PC-9 (cell line): ENCODE data around the gene AMELX. TPM values are rescaled to one million over a fixed set of nuclear protein-coding genes. Genes with fewer than 3 reads are reported as not detected.

ENCODE experiments used
- Bru-seq: library from RNA; stranded (reverse); fragments of 400-500 nt; gene quantifications from one replicate; lab custom pipeline; 2021; lab: Mats Ljungman, UMichigan
- BruChase-seq, 2 experiments: library from RNA; stranded (reverse); fragments of 400-500 nt; gene quantifications; one replicate each; lab custom pipeline; 2021; lab: Mats Ljungman, UMichigan
- BruUV-seq: library from RNA; stranded (reverse); fragments of 400-500 nt; replicated peaks from 2 replicates; lab custom pipeline; 2021; lab: Mats Ljungman, UMichigan
- CTCF ChIA-PET: fragments of 300-600 bp; sonication (Branson Sonifier 250); formaldehyde crosslinking; loops from one replicate; lab custom pipeline; 2022; ENCODE audit warnings: antibody characterized with exemption; lab: Charles Lee
- POLR2A ChIA-PET: fragments of 300-600 bp; sonication (Branson Sonifier 250); formaldehyde crosslinking; loops from one replicate; lab custom pipeline; 2022; ENCODE audit warnings: antibody characterized with exemption; ENCODE audit not compliant: unreplicated experiment; lab: Charles Lee
- DNase-seq, 2 experiments: peaks; one replicate each; pipeline versions ENCODE4 v3.0.0 to v3.0.0-alpha.2; 2015 to 2022; ENCODE audit warnings: mixed read lengths in 1 of 2
- H2AFZ ChIP-seq: fragments of 200-600 bp; sonication (generic); 2 replicates; pipeline ENCODE4 v1.8.1; 2017; ENCODE audit warnings: antibody characterized with exemption
- H3F3A ChIP-seq: fragments of 200-600 bp; sonication (generic); 2 replicates; pipeline ENCODE4 v1.8.1; 2017; ENCODE audit warnings: antibody characterized with exemption, mild to moderate bottlenecking, low read depth; ENCODE audit not compliant: insufficient read depth
- H3K27ac ChIP-seq: fragments of 200-600 bp; sonication (generic); 2 replicates; pipeline ENCODE4 v1.6.1; 2016; ENCODE audit warnings: mixed run types
- H3K27me3 ChIP-seq: fragments of 200-600 bp; sonication (generic); 2 replicates; pipeline ENCODE4 v1.6.1; 2016; ENCODE audit warnings: low read depth, mixed run types; ENCODE audit not compliant: insufficient read depth
- H3K36me3 ChIP-seq: fragments of 200-600 bp; sonication (generic); 2 replicates; pipeline ENCODE4 v1.6.1; 2016; ENCODE audit warnings: low read depth, mixed run types
- H3K4me1 ChIP-seq: fragments of 200-600 bp; sonication (generic); replicated peaks from 2 replicates; pipeline ENCODE4 v1.6.1; 2016; ENCODE audit warnings: mixed run types; ENCODE audit not compliant: insufficient read depth
- H3K4me2 ChIP-seq: fragments of 200-600 bp; sonication (generic); 2 replicates; pipeline ENCODE4 v1.6.1; 2017; ENCODE audit warnings: mixed run types
- H3K4me3 ChIP-seq: fragments of 200-600 bp; sonication (generic); 2 replicates; pipeline ENCODE4 v1.6.1; 2016; ENCODE audit warnings: mixed run types
- H3K79me2 ChIP-seq: fragments of 200-600 bp; sonication (generic); 2 replicates; pipeline ENCODE4 v1.6.1; 2017; ENCODE audit warnings: low read depth, mixed run types
- H3K9me2 ChIP-seq: fragments of 200-600 bp; sonication (generic); 2 replicates; pipeline ENCODE4 v1.8.1; 2017; ENCODE audit warnings: mild to moderate bottlenecking; ENCODE audit not compliant: insufficient read depth
- H3K9me3 ChIP-seq: fragments of 200-600 bp; sonication (generic); 2 replicates; pipeline ENCODE4 v1.8.1; 2016; ENCODE audit warnings: low read depth; ENCODE audit not compliant: insufficient read depth
- H4K20me1 ChIP-seq: fragments of 200-600 bp; sonication (generic); 2 replicates; pipeline ENCODE4 v1.8.1; 2017; ENCODE audit not compliant: insufficient read depth
- EZH2 ChIP-seq: fragments of 200-600 bp; sonication (generic); IDR thresholded peaks from 2 replicates; pipeline ENCODE4 v1.8.0; 2017; ENCODE audit warnings: antibody characterized with exemption, low read depth
- intact Hi-C: fragments of 100-400 bp; cut with micrococcal nuclease; formaldehyde crosslinking; loops from one replicate; pipeline ENCODE4 v1.10.0; 2022; ENCODE audit not compliant: unreplicated experiment
- long read RNA-seq: library from polyadenylated mRNA; stranded (forward); transcript quantifications from one replicate; pipeline ENCODE4 v2.0.0, GENCODE V29; 2022
- total RNA-seq: library from RNA; stranded (reverse); gene quantifications from 2 replicates; pipeline ENCODE4 v1.2.3, GENCODE V29; 2021
- TF ChIP-seq, protein P1 (sequence below): fragments of 200-600 bp; sonication (generic); conservative IDR thresholded peaks from 2 replicates; pipeline ENCODE4 v1.6.1; 2017; ENCODE audit warnings: mixed run types, antibody characterized with exemption, mild to moderate bottlenecking, moderate library complexity

Gene AMELX
- not detected in 2 replicates for total RNA-seq
- Bru-seq, nascent RNA = not detected
- BruChase-seq, experiment 1, labeled RNA remaining after a 2-hour chase = not detected
- not detected for BruChase-seq, experiment 2, labeled RNA remaining after a 6-hour chase
- long read RNA-seq = 0 reads

DNA sequence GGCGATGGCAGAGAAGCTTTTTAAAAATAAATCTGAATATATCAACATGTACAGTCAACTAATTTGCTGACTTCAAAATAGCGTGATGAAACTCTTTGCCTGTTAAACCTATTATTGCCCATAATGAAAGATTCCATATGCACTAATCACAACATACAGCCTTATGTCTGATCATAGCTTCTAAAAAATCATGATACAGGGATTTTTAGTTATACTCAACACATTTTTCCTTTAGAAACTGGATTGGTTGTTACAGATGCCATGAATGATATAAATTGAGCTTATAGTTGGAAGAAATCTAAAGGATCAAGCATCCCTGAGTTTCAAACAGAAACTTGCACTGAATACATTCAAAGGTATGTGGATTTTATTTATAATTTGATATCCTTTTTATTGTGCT, at the start of gene AMELX:
Gene AMELX, plus strand, starts transcription at position 301 of the 400 bp plus-strand sequence. CDS start 1,376 bp downstream, outside the sequence.
- H3K27me3 ChIP-seq = peaks cover 15% of the 10 kb centered on the region
- no peak within 1 kb of the TSS for H3K4me2 ChIP-seq
- ChIA-PET POLR2A (no interaction called here), CTCF (no interaction called here)
- no peak within 1 kb of the TSS for H3K4me3 ChIP-seq
- H3K4me1 ChIP-seq = no peaks in the 10 kb centered on the region
- intact Hi-C loops = no loop called here
- H3F3A ChIP-seq = no peaks in the 10 kb centered on the region
- TF ChIP-seq, protein P1, sequence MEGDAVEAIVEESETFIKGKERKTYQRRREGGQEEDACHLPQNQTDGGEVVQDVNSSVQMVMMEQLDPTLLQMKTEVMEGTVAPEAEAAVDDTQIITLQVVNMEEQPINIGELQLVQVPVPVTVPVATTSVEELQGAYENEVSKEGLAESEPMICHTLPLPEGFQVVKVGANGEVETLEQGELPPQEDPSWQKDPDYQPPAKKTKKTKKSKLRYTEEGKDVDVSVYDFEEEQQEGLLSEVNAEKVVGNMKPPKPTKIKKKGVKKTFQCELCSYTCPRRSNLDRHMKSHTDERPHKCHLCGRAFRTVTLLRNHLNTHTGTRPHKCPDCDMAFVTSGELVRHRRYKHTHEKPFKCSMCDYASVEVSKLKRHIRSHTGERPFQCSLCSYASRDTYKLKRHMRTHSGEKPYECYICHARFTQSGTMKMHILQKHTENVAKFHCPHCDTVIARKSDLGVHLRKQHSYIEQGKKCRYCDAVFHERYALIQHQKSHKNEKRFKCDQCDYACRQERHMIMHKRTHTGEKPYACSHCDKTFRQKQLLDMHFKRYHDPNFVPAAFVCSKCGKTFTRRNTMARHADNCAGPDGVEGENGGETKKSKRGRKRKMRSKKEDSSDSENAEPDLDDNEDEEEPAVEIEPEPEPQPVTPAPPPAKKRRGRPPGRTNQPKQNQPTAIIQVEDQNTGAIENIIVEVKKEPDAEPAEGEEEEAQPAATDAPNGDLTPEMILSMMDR = no peak
- TF ChIP-seq EZH2 = no peak
- no peaks in the 10 kb centered on the region for H3K9me3 ChIP-seq
- DNase-seq = no peak
- H3K9me2 ChIP-seq = no peaks in the 10 kb centered on the region
- BruUV-seq = no TSS peak
- no peaks in the 10 kb centered on the region for H3K79me2 ChIP-seq
- H4K20me1 ChIP-seq = no peaks in the 10 kb centered on the region
- no peak within 1 kb of the TSS for H2AFZ ChIP-seq
- H3K36me3 ChIP-seq = no peaks in the 10 kb centered on the region
- no peak within 1 kb of the TSS for H3K27ac ChIP-seq

DNA sequence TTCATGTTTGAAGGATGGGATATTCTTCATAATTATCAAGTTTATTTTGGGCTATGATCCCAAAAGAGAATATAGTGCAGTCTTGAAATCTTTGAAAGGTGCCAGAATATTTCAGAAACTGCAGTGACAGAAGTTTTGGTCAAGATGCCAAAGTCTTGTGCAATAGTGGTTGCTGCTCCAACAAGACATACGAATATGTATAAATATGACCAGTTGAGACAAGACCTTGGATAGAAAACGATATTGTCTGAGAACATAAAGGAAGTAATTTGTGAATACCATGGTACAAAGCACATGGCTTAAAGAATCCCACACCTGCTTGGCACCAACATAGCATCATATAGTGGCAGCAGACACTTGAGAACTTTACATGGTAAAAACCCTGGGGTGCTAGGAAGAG, 48.6 kb upstream of the AMELX start:
- TF ChIP-seq EZH2 = no peak
- Histone ChIP-seq H3F3A (no peaks in the 10 kb centered on the region), H3K4me3 (no peak overlapping the region), H3K36me3 (no peaks in the 10 kb centered on the region), H3K79me2 (no peaks in the 10 kb centered on the region), H3K9me2 (no peaks in the 10 kb centered on the region), H3K9me3 (no peaks in the 10 kb centered on the region), H3K27ac (no peak overlapping the region), H3K27me3 (no peaks in the 10 kb centered on the region), H3K4me2 (no peak overlapping the region), H2AFZ (no peak overlapping the region), H4K20me1 (no peaks in the 10 kb centered on the region), H3K4me1 (no peaks in the 10 kb centered on the region)
- BruUV-seq = no TSS peak
- intact Hi-C loops = no loop called here
- no peak for DNase-seq
- CTCF ChIA-PET = no interaction called here
- POLR2A ChIA-PET = no interaction called here

DNA sequence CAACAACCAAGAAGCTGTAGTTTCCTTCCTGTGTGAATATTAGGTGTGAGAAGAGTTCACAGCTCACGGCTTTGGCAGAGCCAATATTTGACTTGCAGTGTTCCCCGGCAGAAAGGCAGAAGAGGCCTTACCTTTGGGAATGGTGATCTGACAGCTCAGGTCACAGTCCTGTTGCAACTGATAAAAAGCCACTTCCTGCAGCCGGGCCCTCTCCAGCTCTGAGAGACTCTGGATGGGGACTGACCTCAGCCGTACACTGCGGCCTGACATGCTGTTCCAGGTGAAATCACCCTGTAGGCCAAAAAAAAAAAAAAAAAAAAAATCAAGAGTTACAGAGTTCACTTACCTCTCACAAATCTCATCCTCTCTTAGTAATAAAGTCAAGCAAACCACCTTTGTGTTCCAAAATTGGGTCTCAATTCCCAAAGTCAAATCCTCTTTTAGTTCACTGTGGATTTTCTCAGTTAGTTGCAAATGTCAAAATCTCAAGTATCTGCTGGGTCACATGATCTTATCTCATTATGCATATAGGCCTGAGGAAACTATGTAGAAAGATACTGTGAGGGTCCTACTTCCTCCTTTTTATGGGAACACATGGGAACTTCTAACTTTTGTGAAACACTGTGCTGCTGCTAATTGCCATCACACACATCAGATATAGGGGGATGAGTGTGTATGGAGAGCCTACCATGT, 38.6 kb upstream of the AMELX start:
- Histone ChIP-seq H3K27me3 (no peaks in the 10 kb centered on the region), H3K4me3 (no peak overlapping the region), H3K79me2 (no peaks in the 10 kb centered on the region), H3K36me3 (no peaks in the 10 kb centered on the region), H3K9me2 (no peaks in the 10 kb centered on the region), H3K9me3 (no peaks in the 10 kb centered on the region), H4K20me1 (no peaks in the 10 kb centered on the region), H3K4me2 (no peak overlapping the region), H3K4me1 (no peaks in the 10 kb centered on the region), H2AFZ (no peak overlapping the region), H3F3A (no peaks in the 10 kb centered on the region), H3K27ac (no peak overlapping the region)
- ChIA-PET POLR2A (no interaction called here), CTCF (interaction anchor here (0.6 kb wide), 1 partner anchor 84 kb away, joined by 9 read pairs; no protein-coding TSS in a partner anchor)
- intact Hi-C loops = no loop called here
- DNase-seq = no peak
- TF ChIP-seq EZH2 = no peak
- TF ChIP-seq, protein P1 = no peak
- BruUV-seq = no TSS peak
